GM12892 (cell line): Measurements from ENCODE around the gene UBR2.

Experiments
- DNase-seq: peaks from one replicate; pipeline ENCODE4 v3.0.0; 2011; ENCODE audit not compliant: insufficient read length
- FAIRE-seq: peaks from 2 replicates; lab custom pipeline; 2011; peaks lifted over from hg19 to GRCh38; lab: Jason Lieb, UNC
- POLR2A ChIP-seq: IDR thresholded peaks from 2 replicates; pipeline ENCODE4 v1.6.1; 2011; ENCODE audit warnings: low read depth, low read length, control low read depth
- POLR2AphosphoS5 ChIP-seq: IDR thresholded peaks from 2 replicates; pipeline ENCODE4 v1.6.1; 2011; ENCODE audit warnings: low read depth, low read length, control low read depth
- TAF1 ChIP-seq: IDR thresholded peaks from 2 replicates; pipeline ENCODE4 v1.6.1; 2011; ENCODE audit warnings: low read depth, mild to moderate bottlenecking, control low read depth, low read length, borderline replicate concordance

UBR2 gene

GRCh38 chr6:42704251-42704936, 140.6 kb downstream of the UBR2 start:
- TF ChIP-seq TAF1 (no peak), POLR2AphosphoS5 (no peak)

DNA sequence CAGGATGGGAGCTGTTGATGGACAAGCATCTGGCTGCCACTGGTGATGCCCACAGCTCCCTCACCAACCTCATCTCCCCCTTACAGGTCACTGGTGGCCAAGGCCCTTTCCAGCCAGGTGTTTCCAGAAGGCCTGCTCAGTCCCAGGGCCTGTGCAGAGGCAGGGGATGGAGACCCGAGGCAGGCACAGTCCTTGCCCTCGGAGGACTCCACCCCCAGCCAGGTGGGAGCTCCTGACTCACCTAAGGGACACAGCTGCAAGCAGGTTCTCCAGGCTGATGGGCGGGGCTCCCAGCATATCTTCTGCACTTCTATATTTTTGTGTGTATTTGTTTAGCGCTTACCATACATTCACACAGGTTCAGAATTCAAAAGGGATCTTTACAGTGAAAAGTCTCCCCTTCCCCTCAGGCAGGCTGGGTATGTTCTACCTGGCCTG, 141.1 kb downstream of the UBR2 start:
- FAIRE-seq, result no peak
- TF ChIP-seq POLR2AphosphoS5 (no peak), POLR2A (no peak), TAF1 (no peak)
- DNase-seq, result no peak

More at GRCh38 chr6:42704251-42704936, 140.6 kb downstream of the UBR2 start:
- FAIRE-seq (no peak), DNase-seq (no peak)

DNA sequence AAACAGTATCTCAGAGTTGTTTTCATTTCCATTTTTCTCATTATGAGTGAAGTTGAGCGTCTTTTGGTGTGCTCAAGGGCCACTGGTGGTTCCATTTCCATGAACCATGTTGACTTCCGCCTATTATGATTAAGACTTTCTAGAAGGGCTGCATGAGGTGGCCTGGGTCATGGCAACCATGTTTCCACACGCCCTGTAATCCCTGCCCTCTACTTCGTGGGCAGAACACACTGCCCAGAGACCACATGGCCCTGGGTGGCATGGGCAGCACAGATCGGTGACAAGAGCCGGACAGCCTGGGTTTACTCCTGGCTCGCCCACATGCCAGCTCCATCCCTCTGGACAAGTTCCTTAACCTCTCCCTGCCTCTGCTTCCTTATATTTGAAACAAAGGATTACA, 143.8 kb downstream of the UBR2 start:
- FAIRE-seq (no peak), DNase-seq (no peak)
- TF ChIP-seq POLR2AphosphoS5, result no peak
- TF ChIP-seq POLR2A, result no peak
- no peak for TF ChIP-seq TAF1

- TF ChIP-seq POLR2A (no peak), POLR2AphosphoS5 (no peak), TAF1 (no peak)
- no peak for FAIRE-seq
- no peak for DNase-seq
Observed at GRCh38 chr6:42708096-42708495, 144.3 kb downstream of the UBR2 start.

- no peak for TF ChIP-seq POLR2AphosphoS5
- no peak for TF ChIP-seq TAF1
- no peak for TF ChIP-seq POLR2A
- DNase-seq, result no peak
- no peak for FAIRE-seq
Observed at GRCh38 chr6:42709871-42710270, 146.0 kb downstream of the UBR2 start.

DNA sequence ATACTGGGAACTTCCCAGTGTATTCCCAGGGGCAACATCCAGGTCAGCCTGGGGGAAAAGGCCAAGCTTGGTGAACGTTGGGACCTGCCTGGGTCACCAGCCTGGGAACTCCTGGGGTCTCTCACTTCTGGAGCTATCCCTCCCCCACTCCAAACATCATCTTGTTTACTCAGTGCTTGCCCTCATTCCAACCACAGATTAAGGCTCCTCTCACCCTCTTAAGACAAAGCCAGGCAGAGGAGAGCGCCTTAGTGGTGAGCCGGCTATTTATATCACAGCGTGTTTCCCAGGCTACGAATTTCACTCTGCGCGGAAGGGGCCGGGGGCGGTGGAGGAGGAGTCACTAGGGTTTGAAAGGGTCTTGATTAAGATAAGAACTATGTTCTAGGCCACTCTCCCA, 146.5 kb downstream of the UBR2 start:
- TF ChIP-seq POLR2A, result no peak
- DNase-seq (no peak), FAIRE-seq (no peak)

GRCh38 chr6:42711930-42712329, 148.1 kb downstream of the UBR2 start:
- no peak for FAIRE-seq
- DNase-seq, result no peak
- no peak for TF ChIP-seq POLR2AphosphoS5
- TF ChIP-seq POLR2A, result no peak
- no peak for TF ChIP-seq TAF1

GRCh38 chr6:42714098-42714761, 150.4 kb downstream of the UBR2 start:
- FAIRE-seq (no peak), DNase-seq (no peak)
- TF ChIP-seq POLR2AphosphoS5 (no peak), POLR2A (no peak), TAF1 (no peak)

DNA sequence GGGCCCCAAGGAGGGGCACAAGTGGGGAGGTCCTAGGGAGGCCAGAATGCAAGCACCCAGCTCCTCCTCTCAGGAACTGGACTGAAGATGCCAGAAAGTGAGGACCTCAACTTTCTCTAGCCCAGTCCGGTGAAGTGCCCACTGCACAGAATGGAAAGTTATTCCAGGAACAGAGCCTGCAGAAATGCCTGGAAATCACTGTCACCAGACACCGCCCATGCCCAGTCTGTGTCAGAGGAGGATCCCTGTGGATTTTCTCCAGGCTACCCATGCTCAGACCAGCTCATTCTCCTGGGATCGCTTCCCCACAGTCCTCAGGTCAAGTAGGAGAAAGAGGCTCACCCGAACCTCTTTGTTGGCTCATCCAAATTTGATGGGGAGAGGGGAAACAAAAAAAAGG, 152.0 kb downstream of the UBR2 start:
- no peak for FAIRE-seq
- no peak for TF ChIP-seq POLR2AphosphoS5
- no peak for TF ChIP-seq POLR2A
- no peak for TF ChIP-seq TAF1
- no peak for DNase-seq

DNA sequence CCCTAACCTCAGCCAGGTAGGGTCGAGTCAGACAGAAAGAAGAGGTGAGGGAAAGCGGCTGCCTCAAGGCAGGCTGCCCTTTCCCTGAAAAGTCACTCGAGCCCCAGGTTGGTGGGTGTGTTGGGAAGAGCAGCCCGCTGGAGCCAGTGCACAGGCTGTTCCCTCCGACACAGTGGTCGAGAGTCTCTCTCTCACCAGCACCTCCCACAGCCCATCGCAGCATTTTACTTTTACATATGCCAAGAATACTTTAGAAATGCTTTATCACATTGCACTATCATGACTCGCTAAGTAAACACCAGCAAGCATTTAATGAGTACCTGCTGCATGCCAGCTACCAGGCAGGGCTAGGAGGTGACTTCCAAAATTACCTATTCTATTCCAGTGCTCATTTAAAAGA, 156.9 kb downstream of the UBR2 start:
- no peak for DNase-seq
- no peak for TF ChIP-seq TAF1
- no peak for TF ChIP-seq POLR2A
- no peak for TF ChIP-seq POLR2AphosphoS5
- FAIRE-seq, result no peak

DNA sequence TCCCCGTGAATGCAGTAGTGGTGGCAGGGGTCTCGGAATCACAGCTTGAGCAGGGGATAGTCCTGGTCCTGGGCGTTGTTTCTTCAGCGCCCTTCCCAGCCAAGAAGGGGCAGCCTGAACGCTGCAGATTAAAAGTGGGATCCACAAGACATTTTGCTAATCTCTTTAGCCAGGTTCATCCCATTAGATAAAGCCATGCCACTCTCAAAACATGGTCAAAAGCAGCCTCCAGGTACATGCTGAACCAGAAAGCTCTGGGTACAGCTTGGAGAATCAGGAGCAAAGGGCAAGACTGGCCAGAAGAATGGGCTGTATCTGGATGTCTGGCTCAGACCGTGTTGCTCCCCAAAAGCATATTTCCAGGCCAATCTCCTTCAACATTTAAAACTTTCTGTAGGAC, 158.7 kb downstream of the UBR2 start, which contains the start of gene PRPH2:
TSS of gene PRPH2 (minus strand) at position 101 of the 400 bp plus-strand sequence. CDS start 263 bp downstream, outside the sequence.
- TF ChIP-seq POLR2AphosphoS5, result no peak
- DNase-seq, result no peak
- no peak for FAIRE-seq

DNA sequence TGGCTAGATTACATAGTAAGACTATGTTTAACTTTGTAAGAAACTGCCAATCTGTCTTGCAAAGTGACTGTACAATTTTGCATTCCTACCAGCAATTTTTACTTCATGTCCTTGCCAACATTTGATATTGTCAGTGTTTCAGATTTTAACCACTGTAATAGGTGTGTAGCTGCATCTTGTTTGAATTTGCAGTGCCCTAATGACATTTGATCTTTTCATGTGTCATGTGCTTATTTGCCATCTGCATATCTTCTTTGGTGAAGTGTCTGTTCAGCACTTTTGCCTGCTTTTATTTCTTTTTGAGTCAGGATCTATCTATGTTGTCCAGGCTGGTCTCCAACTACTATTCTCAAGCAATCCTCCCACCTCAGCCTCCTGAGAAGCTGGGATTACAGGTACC, 161.0 kb downstream of the UBR2 start:
- no peak for FAIRE-seq
- DNase-seq, result no peak
- TF ChIP-seq POLR2A (no peak), TAF1 (no peak), POLR2AphosphoS5 (no peak)
